ENCODE results near the gene ZCCHC24. TPM values are rescaled to one million over a fixed set of nuclear protein-coding genes. Genes with fewer than 3 reads are reported as not detected.

ZCCHC24 gene
- total RNA-seq, 2 experiments from 2014 or later = 0.98 to 2.2 TPM

Other genes starting within 250 kb of the ZCCHC24 start
- 44.8 and 55.7 TPM in 2 replicates for gene PPIF, start 98.2 kb downstream of the ZCCHC24 start, total RNA-seq (2014; rRNA removed; shearing (Covaris generic))
- gene PPIF, start 98.2 kb downstream of the ZCCHC24 start, total RNA-seq (2022) = 103 and 121 TPM in 2 replicates
- 0.38 and 0.39 TPM in 2 replicates for gene EIF5AL1, start 66.9 kb upstream of the ZCCHC24 start, total RNA-seq (2014; rRNA removed; shearing (Covaris generic))
- gene EIF5AL1, start 66.9 kb upstream of the ZCCHC24 start, total RNA-seq (2022) = 1.5 and 1.8 TPM in 2 replicates
- gene SFTPA2, start 114.8 kb upstream of the ZCCHC24 start, total RNA-seq (2014; rRNA removed; shearing (Covaris generic)) = not detected in 2 replicates
- gene SFTPA2, start 114.8 kb upstream of the ZCCHC24 start, total RNA-seq (2022) = not detected in 2 replicates
- not detected in 2 replicates for gene SFTPA1, start 165.3 kb upstream of the ZCCHC24 start, total RNA-seq (2014; rRNA removed; shearing (Covaris generic))
- not detected in 2 replicates for gene SFTPA1, start 165.3 kb upstream of the ZCCHC24 start, total RNA-seq (2022)

Measured in OCI-LY7 (cell line).